Trophoblast cell (in vitro differentiated cells and primary cell): ENCODE measurements around the gene NCR3LG1.

Experiments
- DNase-seq, 2 donors: peaks; one replicate each; pipeline ENCODE4 v3.0.0-alpha.2; 2016
- H2AFZ ChIP-seq: 2 replicates; pipeline ENCODE4 v1.6.1; 2013; ENCODE audit warnings: low read length, moderate library complexity, mild to moderate bottlenecking; ENCODE audit not compliant: insufficient read depth, poor library complexity
- H2AK5ac ChIP-seq: 2 replicates; pipeline ENCODE4 v1.6.1; 2013; ENCODE audit warnings: mild to moderate bottlenecking, low read length
- H2BK120ac ChIP-seq: 2 replicates; pipeline ENCODE4 v1.6.1; 2013; ENCODE audit warnings: low read length, mild to moderate bottlenecking, moderate library complexity; ENCODE audit not compliant: insufficient read depth, poor library complexity
- H2BK12ac ChIP-seq: 2 replicates; pipeline ENCODE4 v1.6.1; 2013; ENCODE audit warnings: mild to moderate bottlenecking, low read length, moderate library complexity
- H2BK5ac ChIP-seq: 2 replicates; pipeline ENCODE4 v1.6.1; 2013; ENCODE audit warnings: low read length, low read depth, moderate library complexity, mild to moderate bottlenecking; ENCODE audit not compliant: poor library complexity
- H3K14ac ChIP-seq: 2 replicates; pipeline ENCODE4 v1.6.1; 2013; ENCODE audit warnings: mild to moderate bottlenecking, low read length
- H3K18ac ChIP-seq: 2 replicates; pipeline ENCODE4 v1.6.1; 2013; ENCODE audit warnings: mild to moderate bottlenecking, low read length
- H3K23ac ChIP-seq: 2 replicates; pipeline ENCODE4 v1.6.1; 2013; ENCODE audit warnings: low read length
- H3K27ac ChIP-seq: 2 replicates; pipeline ENCODE4 v1.5.1; 2013; ENCODE audit warnings: low read depth, mild to moderate bottlenecking, inconsistent platforms, low read length, moderate library complexity
- H3K27me3 ChIP-seq: 2 replicates; pipeline ENCODE4 v1.6.1; 2013; ENCODE audit warnings: inconsistent platforms, mild to moderate bottlenecking, low read length, moderate library complexity; ENCODE audit not compliant: insufficient read depth
- H3K36me3 ChIP-seq, 2 experiments: 1 replicate in 1 of 2; 2 replicates in 1 of 2; pipeline ENCODE4 v1.6.1; 2013; ENCODE audit warnings: low read length in 2 of 2, mild to moderate bottlenecking in 2 of 2, moderate library complexity in 1 of 2; ENCODE audit not compliant: insufficient read depth in 2 of 2, control insufficient read depth in 1 of 2
- H3K4ac ChIP-seq: 2 replicates; pipeline ENCODE4 v1.6.1; 2013; ENCODE audit warnings: low read depth, mild to moderate bottlenecking, low read length, moderate library complexity
- H3K4me1 ChIP-seq, 2 experiments: 1 replicate in 1 of 2; 2 replicates in 1 of 2; pipeline ENCODE4 v1.6.1; 2013; ENCODE audit warnings: low read length in 2 of 2, mild to moderate bottlenecking in 2 of 2, moderate library complexity in 1 of 2; ENCODE audit not compliant: insufficient read depth in 2 of 2, control insufficient read depth in 1 of 2
- H3K4me2 ChIP-seq: 2 replicates; pipeline ENCODE4 v1.6.1; 2013; ENCODE audit warnings: inconsistent platforms, mild to moderate bottlenecking, low read length, moderate library complexity
- H3K4me3 ChIP-seq: 2 replicates; pipeline ENCODE4 v1.5.1; 2013; ENCODE audit warnings: mild to moderate bottlenecking, low read depth, low read length, inconsistent platforms
- H3K79me1 ChIP-seq: one replicate; pipeline ENCODE4 v1.6.1; 2013; ENCODE audit warnings: low read length
- H3K79me2 ChIP-seq: 2 replicates; pipeline ENCODE4 v1.6.1; 2013; ENCODE audit warnings: low read length, mild to moderate bottlenecking; ENCODE audit not compliant: control insufficient read depth, insufficient read depth, poor library complexity
- H3K9ac ChIP-seq: 2 replicates; pipeline ENCODE4 v1.6.1; 2013; ENCODE audit warnings: mild to moderate bottlenecking, low read length
- H3K9me3 ChIP-seq: 2 replicates; pipeline ENCODE4 v1.6.1; 2013; ENCODE audit warnings: low read depth, mild to moderate bottlenecking, control low read depth, inconsistent platforms, low read length; ENCODE audit not compliant: insufficient read depth
- H4K12ac ChIP-seq: 2 replicates; pipeline ENCODE4 v1.6.1; 2013; ENCODE audit warnings: low read depth, mild to moderate bottlenecking, low read length, moderate library complexity
- H4K8ac ChIP-seq: 2 replicates; pipeline ENCODE4 v1.6.1; 2013; ENCODE audit warnings: low read depth, mild to moderate bottlenecking, low read length, moderate library complexity
- H4K91ac ChIP-seq: one replicate; pipeline ENCODE4 v1.6.1; 2013; ENCODE audit warnings: low read depth, mild to moderate bottlenecking, low read length, moderate library complexity
- WGBS: extraction: QIAGEN DNeasy Blood & Tissue Kit; methylation state at CpG from one replicate; pipeline ENCODE4 v1.1.7; 2013; ENCODE audit warnings: missing lambda C conversion rate; ENCODE audit not compliant: insufficient read length, insufficient coverage; ENCODE audit errors: extremely low coverage; 5-methylcytosine and 5-hydroxymethylcytosine counted together

Gene NCR3LG1

GRCh38 chr11:17395554-17395961, 44.0 kb downstream of the NCR3LG1 start:
- no CpG with 5 or more reads among the region's 20 CpGs for WGBS

DNA sequence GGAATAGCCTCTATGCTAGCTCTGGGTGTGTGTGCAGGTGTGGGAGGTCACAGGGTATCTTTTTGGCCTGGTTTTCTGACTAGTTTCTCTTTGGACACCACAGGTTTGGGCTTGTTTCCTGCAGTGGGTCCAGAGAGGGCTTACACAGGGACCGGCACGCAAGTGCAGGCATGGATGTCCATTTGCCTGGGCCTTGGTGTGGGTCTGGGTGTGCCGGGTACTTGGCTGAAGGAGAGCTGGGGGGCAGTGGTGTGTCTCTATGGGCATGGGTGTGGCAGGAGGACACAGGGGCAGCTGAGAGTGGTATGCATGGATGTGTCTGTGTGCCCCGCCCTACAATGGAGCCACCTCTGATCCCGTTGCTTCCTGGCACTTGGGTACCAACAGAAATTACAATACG, 44.4 kb downstream of the NCR3LG1 start:
- WGBS: no CpG with 5 or more reads among the region's 6 CpGs
- H2BK5ac ChIP-seq: no peak overlapping the region

More at GRCh38 chr11:17395554-17395961, 44.0 kb downstream of the NCR3LG1 start:
- Histone ChIP-seq H3K79me1 (no peaks in the 10 kb centered on the region), H3K36me3 (no peaks in the 10 kb centered on the region), H3K4me1 (peaks cover 0 to 4% of the 10 kb centered on the region in 2 experiments), H3K27me3 (no peaks in the 10 kb centered on the region), H2AK5ac (no peak overlapping the region), H2BK120ac (no peak overlapping the region), H3K14ac (no peak overlapping the region), H3K9me3 (no peaks in the 10 kb centered on the region), H2BK5ac (no peak overlapping the region), H3K27ac (no peak overlapping the region), H2AFZ (no peak overlapping the region), H3K79me2 (no peaks in the 10 kb centered on the region), H4K8ac (no peak overlapping the region), H3K4me3 (peak overlapping the region; percentile 36), H3K4me2 (no peak overlapping the region), H4K12ac (no peak overlapping the region), H4K91ac (no peak overlapping the region), H2BK12ac (no peak overlapping the region), H3K23ac (no peak overlapping the region), H3K4ac (no peak overlapping the region), H3K18ac (no peak overlapping the region), H3K9ac (no peak overlapping the region)
- no peak for DNase-seq

DNA sequence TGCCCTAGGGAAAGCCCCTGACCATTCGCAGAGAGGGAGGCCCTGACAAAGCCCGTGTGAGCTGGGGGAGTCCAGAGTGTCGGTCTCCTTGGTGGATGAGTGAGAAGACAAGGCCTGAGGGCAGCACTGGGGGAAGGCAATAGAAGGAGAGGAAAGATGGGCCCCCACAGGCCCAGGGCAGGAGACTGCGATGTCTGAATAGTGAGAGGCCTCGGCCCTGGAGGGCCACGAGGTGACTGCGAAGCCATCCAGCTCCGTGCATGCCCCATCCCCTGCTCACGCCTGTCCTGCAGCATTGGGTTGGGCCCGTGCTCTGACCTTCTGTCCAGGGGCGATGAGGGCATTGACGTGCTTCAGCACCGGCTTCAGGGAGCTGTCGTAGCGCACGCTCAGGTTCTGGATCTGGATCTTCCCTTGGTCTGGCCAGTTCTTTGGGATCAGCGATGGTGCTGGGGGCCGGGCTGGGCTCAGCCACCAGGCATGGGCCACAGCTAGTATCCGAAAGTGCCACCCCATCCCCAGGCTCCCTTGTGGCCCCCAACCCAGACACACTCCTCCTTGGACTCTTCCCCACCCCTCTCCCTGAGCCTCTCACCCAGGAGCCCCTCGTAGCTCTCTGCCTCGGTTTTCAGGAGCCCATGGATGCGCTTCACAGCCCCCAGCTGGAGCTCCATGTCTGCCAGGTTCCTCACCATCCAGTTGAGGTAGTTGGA, 45.2 kb downstream of the NCR3LG1 start:
- Histone ChIP-seq H3K23ac (no peak overlapping the region), H2BK120ac (no peak overlapping the region), H2BK5ac (no peak overlapping the region), H4K8ac (no peak overlapping the region), H4K91ac (no peak overlapping the region), H3K14ac (no peak overlapping the region), H3K4me1 (peaks cover 0 to under 1% of the 10 kb centered on the region in 2 experiments), H3K36me3 (no peaks in the 10 kb centered on the region), H3K9me3 (no peaks in the 10 kb centered on the region), H3K18ac (no peak overlapping the region), H3K79me2 (no peaks in the 10 kb centered on the region), H2BK12ac (no peak overlapping the region), H2AK5ac (no peak overlapping the region), H3K9ac (no peak overlapping the region), H3K4ac (no peak overlapping the region), H3K27me3 (no peaks in the 10 kb centered on the region), H3K79me1 (no peaks in the 10 kb centered on the region), H3K4me3 (peak overlapping the region; percentile 45), H3K27ac (no peak overlapping the region), H4K12ac (no peak overlapping the region), H2AFZ (no peak overlapping the region), H3K4me2 (no peak overlapping the region)
- no CpG with 5 or more reads among the region's 22 CpGs for WGBS
- DNase-seq: no peak

More for the DNA sequence above, 44.4 kb downstream of the NCR3LG1 start:
- no peaks in the 10 kb centered on the region for H3K79me1 ChIP-seq
- H3K4me3 ChIP-seq: no peak overlapping the region
- H3K79me2 ChIP-seq: no peaks in the 10 kb centered on the region
- no peak overlapping the region for H4K8ac ChIP-seq
- no peak overlapping the region for H3K14ac ChIP-seq
- no peak overlapping the region for H2AFZ ChIP-seq
- no peak overlapping the region for H3K4me2 ChIP-seq
- no peak overlapping the region for H4K12ac ChIP-seq
- no peak for DNase-seq
- H4K91ac ChIP-seq: no peak overlapping the region
- H2BK12ac ChIP-seq: no peak overlapping the region
- H3K4me1 ChIP-seq: peaks cover 0 to 4% of the 10 kb centered on the region in 2 experiments
- no peak overlapping the region for H3K4ac ChIP-seq
- H3K27ac ChIP-seq: no peak overlapping the region
- no peaks in the 10 kb centered on the region for H3K27me3 ChIP-seq
- H2AK5ac ChIP-seq: no peak overlapping the region
- no peak overlapping the region for H3K18ac ChIP-seq
- H3K9ac ChIP-seq: no peak overlapping the region
- no peaks in the 10 kb centered on the region for H3K9me3 ChIP-seq
- no peaks in the 10 kb centered on the region for H3K36me3 ChIP-seq
- no peak overlapping the region for H3K23ac ChIP-seq
- H2BK120ac ChIP-seq: no peak overlapping the region

DNA sequence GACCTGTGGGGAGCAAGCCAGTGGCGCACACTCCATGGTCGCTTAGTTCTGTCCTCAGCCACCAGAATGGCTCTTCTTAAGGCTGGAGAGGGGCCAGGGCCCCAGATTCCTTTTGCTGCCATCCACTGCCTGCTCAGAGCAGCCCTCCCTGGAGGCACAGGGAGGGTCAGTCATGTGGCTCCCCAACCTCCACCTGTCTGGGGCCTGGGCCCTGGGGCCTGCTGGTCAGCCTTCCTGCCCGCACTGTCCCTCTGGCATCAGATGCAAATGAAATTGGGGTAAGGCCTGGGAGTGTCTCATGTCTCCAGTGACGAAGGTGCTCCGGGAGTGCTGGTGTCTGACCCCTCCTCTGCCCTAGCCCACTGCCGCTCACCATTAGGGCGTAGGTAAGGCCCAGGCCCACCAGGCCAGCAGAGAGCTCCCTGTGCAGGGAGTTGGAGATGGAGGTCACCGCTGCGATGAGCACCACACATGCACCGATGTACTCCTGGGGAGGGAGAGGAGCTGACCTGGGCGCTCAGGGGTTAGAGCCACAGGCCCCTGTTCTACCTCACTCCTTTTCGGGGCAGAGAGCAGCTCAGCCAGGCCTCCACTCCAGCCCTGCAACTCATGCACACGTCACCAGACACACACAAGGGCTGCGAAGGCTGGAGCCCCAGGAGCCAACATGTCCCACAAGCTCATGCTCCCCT, 45.9 kb downstream of the NCR3LG1 start:
- H2BK12ac ChIP-seq: no peak overlapping the region
- no peak overlapping the region for H3K4me3 ChIP-seq
- no peak overlapping the region for H2AK5ac ChIP-seq
- no peak overlapping the region for H4K91ac ChIP-seq
- H3K79me2 ChIP-seq: no peaks in the 10 kb centered on the region
- no peak overlapping the region for H2BK120ac ChIP-seq
- H3K23ac ChIP-seq: no peak overlapping the region
- no peak for DNase-seq
- no peaks in the 10 kb centered on the region for H3K27me3 ChIP-seq
- no peaks in the 10 kb centered on the region for H3K36me3 ChIP-seq
- no peaks in the 10 kb centered on the region for H3K4me1 ChIP-seq
- H3K27ac ChIP-seq: no peak overlapping the region
- H3K4me2 ChIP-seq: no peak overlapping the region
- H3K79me1 ChIP-seq: no peaks in the 10 kb centered on the region
- no peak overlapping the region for H3K14ac ChIP-seq
- WGBS: no CpG with 5 or more reads among the region's 14 CpGs
- H4K12ac ChIP-seq: no peak overlapping the region
- H4K8ac ChIP-seq: no peak overlapping the region
- H3K18ac ChIP-seq: no peak overlapping the region
- H3K4ac ChIP-seq: no peak overlapping the region
- H3K9ac ChIP-seq: no peak overlapping the region
- no peak overlapping the region for H2BK5ac ChIP-seq
- no peak overlapping the region for H2AFZ ChIP-seq
- no peaks in the 10 kb centered on the region for H3K9me3 ChIP-seq
